CD4-positive, alpha-beta T cell treated with Interleukin-21 for 1 hour (primary cell): ENCODE data around the gene DSTN.
"Not testable (repeated sequence)": the region's sequence is repeated elsewhere in the genome, so short reads cannot be mapped to it uniquely, and the experiment has no call there.

ENCODE experiments used
- DNase-seq: peaks from one replicate; pipeline ENCODE4 v3.0.0-alpha.2; 2020

DSTN gene

GRCh38 chr20:17653835-17654648 is 84.2 kb downstream of the DSTN start:
- no peak for DNase-seq

GRCh38 chr20:17654649-17655285 is 84.9 kb downstream of the DSTN start:
- peak; percentile 10 for DNase-seq

- DNase-seq, result no peak
These were observed 85.4 kb downstream of the DSTN start for GRCh38 chr20:17655286-17655651.

GRCh38 chr20:17655865-17656479 is 86.1 kb downstream of the DSTN start:
- DNase-seq, result no peak

GRCh38 chr20:17657079-17657825 is 87.4 kb downstream of the DSTN start:
- DNase-seq, result no peak

GRCh38 chr20:17657898-17658647 is 88.2 kb downstream of the DSTN start:
- DNase-seq, result no peak

GRCh38 chr20:17658648-17658993 is 88.7 kb downstream of the DSTN start:
- DNase-seq, result no peak

GRCh38 chr20:17659344-17659743 is 89.5 kb downstream of the DSTN start:
- DNase-seq, result not testable (repeated sequence)
